GM21737 (cell line): Measurements from ENCODE around the gene GLUL.
"Not testable (repeated sequence)": the region's sequence is repeated elsewhere in the genome, so short reads cannot be mapped to it uniquely, and the experiment has no call there.

Source experiments
- ATAC-seq: cut with Tn5 transposase; IDR thresholded peaks from one replicate; pipeline ENCODE4 v1.9.1; 2021; ENCODE audit warnings: mild to moderate bottlenecking, moderate library complexity; ENCODE audit not compliant: unreplicated experiment

Gene GLUL

GRCh38 chr1:182368903-182369302 is 22.7 kb downstream of the GLUL start:
- ATAC-seq: no peak

- no peak for ATAC-seq
These were observed 23.2 kb downstream of the GLUL start for GRCh38 chr1:182368358-182368757.

GRCh38 chr1:182367926-182368325 is 23.7 kb downstream of the GLUL start:
- no peak for ATAC-seq

GRCh38 chr1:182366596-182366995 is 25.0 kb downstream of the GLUL start:
- ATAC-seq: no peak

- no peak for ATAC-seq
These were observed 31.9 kb downstream of the GLUL start for GRCh38 chr1:182359645-182360044.

GRCh38 chr1:182357913-182358312 is 33.7 kb downstream of the GLUL start:
- ATAC-seq: no peak

GRCh38 chr1:182357171-182357570 is 34.4 kb downstream of the GLUL start:
- no peak for ATAC-seq

GRCh38 chr1:182355723-182356098 is 35.9 kb downstream of the GLUL start:
- ATAC-seq: no peak

GRCh38 chr1:182351790-182352364 is 39.7 kb downstream of the GLUL start:
- ATAC-seq: no peak

GRCh38 chr1:182350839-182351238 is 40.8 kb downstream of the GLUL start:
- ATAC-seq: no peak

- ATAC-seq: no peak
These were observed 42.4 kb downstream of the GLUL start for GRCh38 chr1:182348961-182349747.

GRCh38 chr1:182347019-182347418 is 44.6 kb downstream of the GLUL start:
- no peak for ATAC-seq

- ATAC-seq: no peak
These were observed 51.1 kb downstream of the GLUL start for GRCh38 chr1:182340233-182341058.

GRCh38 chr1:182339684-182340083 is 51.9 kb downstream of the GLUL start:
- ATAC-seq: no peak

GRCh38 chr1:182338806-182339370 is 52.7 kb downstream of the GLUL start:
- ATAC-seq: no peak

- ATAC-seq: no peak
These were observed 53.6 kb downstream of the GLUL start for GRCh38 chr1:182337736-182338571.

- ATAC-seq: no peak
These were observed 55.6 kb downstream of the GLUL start for GRCh38 chr1:182335771-182336566.

- not testable (repeated sequence) for ATAC-seq
These were observed 58.5 kb downstream of the GLUL start for GRCh38 chr1:182333071-182333571.

GRCh38 chr1:182332261-182333060 is 59.1 kb downstream of the GLUL start:
- ATAC-seq: no peak
